Calu3 (cell line): ENCODE measurements around the gene SORT1. TPM values are rescaled to one million over a fixed set of nuclear protein-coding genes. Genes with fewer than 3 reads are reported as not detected.

Experiments
- BruUV-seq: library from RNA; stranded (reverse); fragments of 400-500 nt; replicated peaks from 2 replicates; lab custom pipeline; 2021; lab: Mats Ljungman, UMichigan
- CTCF ChIA-PET: fragments of 300-600 bp; sonication (Branson Sonifier 250); formaldehyde crosslinking; loops from one replicate; lab custom pipeline; 2022; ENCODE audit warnings: antibody characterized with exemption; lab: Charles Lee
- DNase-seq: peaks from one replicate; pipeline ENCODE4 v3.0.0; 2022
- H3K27ac Mint-ChIP-seq: one replicate; pipeline ENCODE4 v1.8.0; 2022; ENCODE audit warnings: mixed read lengths; ENCODE audit not compliant: unreplicated experiment
- H3K27me3 Mint-ChIP-seq: one replicate; pipeline ENCODE4 v1.8.0; 2022; ENCODE audit warnings: mixed read lengths; ENCODE audit not compliant: unreplicated experiment
- H3K36me3 Mint-ChIP-seq: one replicate; pipeline ENCODE4 v1.8.0; 2022; ENCODE audit warnings: mild to moderate bottlenecking, moderate library complexity, mixed read lengths; ENCODE audit not compliant: insufficient read depth, unreplicated experiment
- H3K4me1 Mint-ChIP-seq: one replicate; pipeline ENCODE4 v1.8.0; 2022; ENCODE audit warnings: mild to moderate bottlenecking, low read depth, mixed read lengths; ENCODE audit not compliant: unreplicated experiment
- H3K4me3 Mint-ChIP-seq: one replicate; pipeline ENCODE4 v1.8.0; 2022; ENCODE audit warnings: mild to moderate bottlenecking, low read depth, moderate library complexity, mixed read lengths; ENCODE audit not compliant: unreplicated experiment
- H3K9me3 Mint-ChIP-seq: one replicate; pipeline ENCODE4 v1.8.0; 2022; ENCODE audit warnings: low read depth, mixed read lengths; ENCODE audit not compliant: unreplicated experiment
- intact Hi-C: fragments of 100-400 bp; cut with micrococcal nuclease; formaldehyde crosslinking; loops from one replicate; pipeline ENCODE4 v1.10.0; 2022; ENCODE audit not compliant: unreplicated experiment
- total RNA-seq: library from RNA; stranded (reverse); gene quantifications from 2 replicates; pipeline ENCODE4 v1.2.3, GENCODE V29; 2022
- TF ChIP-seq, protein P1 (sequence below): fragments of 200-600 bp; IDR thresholded peaks from one replicate; pipeline ENCODE4 v1.8.0; 2022; ENCODE audit warnings: antibody characterized with exemption; ENCODE audit not compliant: unreplicated experiment

SORT1 gene
- total RNA-seq, 1 experiment from 2014 or later: 68.2 TPM

DNA sequence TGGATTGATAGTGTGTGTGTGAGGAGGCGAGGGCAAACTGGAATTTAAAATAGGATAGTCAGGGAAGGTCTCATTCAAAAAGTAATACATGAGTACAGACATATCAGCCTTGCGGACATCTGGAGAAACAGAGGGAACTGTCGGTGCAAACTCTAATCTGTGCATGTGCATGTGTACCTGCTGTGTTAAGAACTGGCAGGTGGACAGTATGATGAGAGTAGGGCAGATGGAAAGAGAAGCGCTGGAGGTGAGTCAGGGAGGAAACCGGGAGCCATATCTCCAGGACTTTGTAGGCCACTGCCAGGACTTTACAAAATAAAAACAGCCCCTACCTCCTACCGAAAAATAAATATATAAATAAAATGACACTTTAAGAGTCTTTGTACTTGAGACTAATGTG lies 59.6 kb downstream of the SORT1 start:
- Mint-ChIP-seq H3K27ac (no peak overlapping the region), H3K36me3 (peaks cover 16% of the 10 kb centered on the region), H3K9me3 (no peaks in the 10 kb centered on the region), H3K4me1 (no peaks in the 10 kb centered on the region), H3K27me3 (no peaks in the 10 kb centered on the region), H3K4me3 (no peak overlapping the region)
- TF ChIP-seq, protein P1, sequence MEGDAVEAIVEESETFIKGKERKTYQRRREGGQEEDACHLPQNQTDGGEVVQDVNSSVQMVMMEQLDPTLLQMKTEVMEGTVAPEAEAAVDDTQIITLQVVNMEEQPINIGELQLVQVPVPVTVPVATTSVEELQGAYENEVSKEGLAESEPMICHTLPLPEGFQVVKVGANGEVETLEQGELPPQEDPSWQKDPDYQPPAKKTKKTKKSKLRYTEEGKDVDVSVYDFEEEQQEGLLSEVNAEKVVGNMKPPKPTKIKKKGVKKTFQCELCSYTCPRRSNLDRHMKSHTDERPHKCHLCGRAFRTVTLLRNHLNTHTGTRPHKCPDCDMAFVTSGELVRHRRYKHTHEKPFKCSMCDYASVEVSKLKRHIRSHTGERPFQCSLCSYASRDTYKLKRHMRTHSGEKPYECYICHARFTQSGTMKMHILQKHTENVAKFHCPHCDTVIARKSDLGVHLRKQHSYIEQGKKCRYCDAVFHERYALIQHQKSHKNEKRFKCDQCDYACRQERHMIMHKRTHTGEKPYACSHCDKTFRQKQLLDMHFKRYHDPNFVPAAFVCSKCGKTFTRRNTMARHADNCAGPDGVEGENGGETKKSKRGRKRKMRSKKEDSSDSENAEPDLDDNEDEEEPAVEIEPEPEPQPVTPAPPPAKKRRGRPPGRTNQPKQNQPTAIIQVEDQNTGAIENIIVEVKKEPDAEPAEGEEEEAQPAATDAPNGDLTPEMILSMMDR: no peak
- intact Hi-C loops: loop anchor here (10.0 kb wide), 1 partner anchor 53 kb away; the partner anchor contains the start of gene PSRC1
- BruUV-seq: no TSS peak
- CTCF ChIA-PET: no interaction called here
- no peak for DNase-seq

- no peak for DNase-seq
- intact Hi-C loops: loop anchor here (10.0 kb wide), 1 partner anchor 50 kb away; the partner anchor contains the start of gene PSRC1
- H3K27me3 Mint-ChIP-seq: no peaks in the 10 kb centered on the region
- H3K36me3 Mint-ChIP-seq: peaks cover 11% of the 10 kb centered on the region
- no peak overlapping the region for H3K27ac Mint-ChIP-seq
- no TSS peak for BruUV-seq
- CTCF ChIA-PET: no interaction called here
- H3K4me1 Mint-ChIP-seq: no peaks in the 10 kb centered on the region
- no peak overlapping the region for H3K4me3 Mint-ChIP-seq
- H3K9me3 Mint-ChIP-seq: peaks cover 4% of the 10 kb centered on the region
- TF ChIP-seq, protein P1: no peak
Observed at GRCh38 chr1:109335091-109335490, 62.6 kb downstream of the SORT1 start.

DNA sequence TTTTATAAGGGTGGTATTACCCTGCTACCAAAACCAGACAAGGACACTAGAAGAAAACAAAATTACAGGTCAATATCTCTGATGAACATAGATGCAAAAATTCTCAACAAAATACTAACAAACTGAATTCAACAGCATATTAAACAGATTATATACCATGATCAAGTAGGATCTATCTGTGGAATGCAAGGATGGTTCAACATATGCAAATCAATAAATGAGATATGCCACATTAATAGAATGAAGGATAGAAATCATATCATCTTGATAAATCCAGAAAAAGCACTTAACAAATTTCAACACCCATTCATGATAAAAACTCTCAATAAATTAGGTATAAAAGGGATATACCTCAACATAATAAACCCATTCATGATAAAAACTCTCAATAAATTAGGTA lies 66.6 kb downstream of the SORT1 start:
- no peak for DNase-seq
- Mint-ChIP-seq H3K36me3 (peaks cover 5% of the 10 kb centered on the region), H3K4me1 (no peaks in the 10 kb centered on the region), H3K4me3 (no peak overlapping the region), H3K27ac (no peak overlapping the region), H3K27me3 (no peaks in the 10 kb centered on the region), H3K9me3 (peaks cover 4% of the 10 kb centered on the region)
- TF ChIP-seq, protein P1: no peak
- intact Hi-C loops: loop anchor here (10.0 kb wide), 1 partner anchor 46 kb away; the partner anchor contains the start of gene PSRC1
- no TSS peak for BruUV-seq
- CTCF ChIA-PET: interaction anchor here (0.6 kb wide), 1 partner anchor 203 kb away, joined by 6 read pairs; no protein-coding TSS in a partner anchor

GRCh38 chr1:109327285-109327684 lies 70.4 kb downstream of the SORT1 start:
- TF ChIP-seq, protein P1: no peak
- H3K27me3 Mint-ChIP-seq: no peaks in the 10 kb centered on the region
- H3K4me1 Mint-ChIP-seq: no peaks in the 10 kb centered on the region
- intact Hi-C loops: no loop called here
- H3K36me3 Mint-ChIP-seq: no peaks in the 10 kb centered on the region
- CTCF ChIA-PET: no interaction called here
- peaks cover 4% of the 10 kb centered on the region for H3K9me3 Mint-ChIP-seq
- BruUV-seq: no TSS peak
- DNase-seq: no peak
- no peak overlapping the region for H3K4me3 Mint-ChIP-seq
- no peak overlapping the region for H3K27ac Mint-ChIP-seq
